Measurements from ENCODE around the gene FUT9. TPM values are rescaled to one million over a fixed set of nuclear protein-coding genes. Genes with fewer than 3 reads are reported as not detected.

FUT9 gene
- total RNA-seq, 5 donors from 2014 or later (not counting 1 experiment from before 2014, with no cell fraction given) = not detected

- H3K4me1 Mint-ChIP-seq = no peaks in the 10 kb centered on the region
- no peaks in the 10 kb centered on the region for H3K36me3 ChIP-seq (ENCODE audit: control insufficient read depth in 2 of 2, extremely low read depth in 1 of 2, insufficient read depth in 1 of 2, low read length in 1 of 2)
- POLR2A ChIA-PET = no interaction called here
These were observed 155.3 kb downstream of the FUT9 start for GRCh38 chr6:96171112-96171511.

GRCh38 chr6:96184798-96185197 is 169.0 kb downstream of the FUT9 start:
- Histone ChIP-seq H3K4me3 (ENCODE audit: control insufficient read depth in 1 of 2, extremely low read depth in 1 of 2, low read length in 1 of 2) (no peak overlapping the region), H3K36me3 (ENCODE audit: control insufficient read depth in 2 of 2, extremely low read depth in 1 of 2, insufficient read depth in 1 of 2, low read length in 1 of 2) (no peaks in the 10 kb centered on the region), H3K9me3 (no peaks in the 10 kb centered on the region), H3K27ac (ENCODE audit: low read length) (no peak overlapping the region), H3K27me3 (replicated peaks in 1 of 2; ENCODE audit: control insufficient read depth in 2 of 2, extremely low read depth in 1 of 2, insufficient read depth in 2 of 2, low read length in 1 of 2) (no peaks in the 10 kb centered on the region), H3K4me1 (ENCODE audit: control insufficient read depth in 1 of 2, extremely low read depth in 1 of 2, insufficient read depth in 2 of 2, low read length in 2 of 2) (no peaks in the 10 kb centered on the region)
- Mint-ChIP-seq H3K36me3 (no peaks in the 10 kb centered on the region), H3K9me3 (peaks cover 0 to 9% (median 0%) of the 10 kb centered on the region in 3 donors), H3K4me1 (no peaks in the 10 kb centered on the region), H3K4me3 (no peak overlapping the region), H3K27ac (no peak overlapping the region), H3K27me3 (peaks cover 1 to 4% of the 10 kb centered on the region in 2 donors)
- ChIA-PET POLR2A (no interaction called here), CTCF (no interaction called here)
- DNase-seq = no peak
- ATAC-seq (replicated peaks in 1 of 4) = no peak
- WGBS (ENCODE audit: insufficient coverage) = 20% methylated on average over 1 of the region's 2 CpGs

More at GRCh38 chr6:96171112-96171511, 155.3 kb downstream of the FUT9 start:
- H3K36me3 Mint-ChIP-seq = no peaks in the 10 kb centered on the region
- CTCF ChIA-PET = no interaction called here
- ATAC-seq (replicated peaks in 1 of 4) (no peak), DNase-seq (no peak)
- peaks cover 0 to 5% (median 0%) of the 10 kb centered on the region in 3 donors for H3K9me3 Mint-ChIP-seq
- Histone ChIP-seq H3K9me3 (no peaks in the 10 kb centered on the region), H3K27ac (ENCODE audit: low read length) (no peak overlapping the region), H3K4me1 (ENCODE audit: control insufficient read depth in 1 of 2, extremely low read depth in 1 of 2, insufficient read depth in 2 of 2, low read length in 2 of 2) (no peaks in the 10 kb centered on the region), H3K27me3 (replicated peaks in 1 of 2; ENCODE audit: control insufficient read depth in 2 of 2, extremely low read depth in 1 of 2, insufficient read depth in 2 of 2, low read length in 1 of 2) (no peaks in the 10 kb centered on the region), H3K4me3 (ENCODE audit: control insufficient read depth in 1 of 2, extremely low read depth in 1 of 2, low read length in 1 of 2) (no peak overlapping the region)
- WGBS (ENCODE audit: insufficient coverage) = no CpG with 5 or more reads among the region's 2 CpGs
- H3K27me3 Mint-ChIP-seq = peaks cover 0 to 1% of the 10 kb centered on the region in 2 donors
- H3K27ac Mint-ChIP-seq = no peak overlapping the region
- no peak overlapping the region for H3K4me3 Mint-ChIP-seq

GRCh38 chr6:96186094-96186493 is 170.3 kb downstream of the FUT9 start:
- WGBS (ENCODE audit: insufficient coverage) = no CpG with 5 or more reads among the region's 2 CpGs
- H3K27ac Mint-ChIP-seq = no peak overlapping the region

GRCh38 chr6:96186516-96187195 is 170.9 kb downstream of the FUT9 start:
- peaks cover 0 to 9% (median 0%) of the 10 kb centered on the region in 3 donors for H3K9me3 Mint-ChIP-seq
- H3K36me3 Mint-ChIP-seq = no peaks in the 10 kb centered on the region
- Histone ChIP-seq H3K27ac (ENCODE audit: low read length) (no peak overlapping the region), H3K9me3 (no peaks in the 10 kb centered on the region), H3K4me1 (ENCODE audit: control insufficient read depth in 1 of 2, extremely low read depth in 1 of 2, insufficient read depth in 2 of 2, low read length in 2 of 2) (no peaks in the 10 kb centered on the region), H3K36me3 (ENCODE audit: control insufficient read depth in 2 of 2, extremely low read depth in 1 of 2, insufficient read depth in 1 of 2, low read length in 1 of 2) (no peaks in the 10 kb centered on the region), H3K27me3 (replicated peaks in 1 of 2; ENCODE audit: control insufficient read depth in 2 of 2, extremely low read depth in 1 of 2, insufficient read depth in 2 of 2, low read length in 1 of 2) (no peaks in the 10 kb centered on the region), H3K4me3 (ENCODE audit: control insufficient read depth in 1 of 2, extremely low read depth in 1 of 2, low read length in 1 of 2) (no peak overlapping the region)
- no peak overlapping the region for H3K27ac Mint-ChIP-seq
- DNase-seq (no peak), ATAC-seq (replicated peaks in 1 of 4) (no peak)
- no peaks in the 10 kb centered on the region for H3K4me1 Mint-ChIP-seq
- POLR2A ChIA-PET = no interaction called here
- CTCF ChIA-PET = no interaction called here
- WGBS (ENCODE audit: insufficient coverage) = 0% methylated on average over 1 of the region's 2 CpGs
- no peak overlapping the region for H3K4me3 Mint-ChIP-seq
- H3K27me3 Mint-ChIP-seq = peaks cover 4 to 8% of the 10 kb centered on the region in 2 donors

More at GRCh38 chr6:96186094-96186493, 170.3 kb downstream of the FUT9 start:
- no peak overlapping the region for H3K27ac ChIP-seq (ENCODE audit: low read length)
- DNase-seq = no peak
- ChIA-PET POLR2A (no interaction called here), CTCF (no interaction called here)
- no peaks in the 10 kb centered on the region for H3K36me3 ChIP-seq (ENCODE audit: control insufficient read depth in 2 of 2, extremely low read depth in 1 of 2, insufficient read depth in 1 of 2, low read length in 1 of 2)
- H3K4me1 ChIP-seq (ENCODE audit: control insufficient read depth in 1 of 2, extremely low read depth in 1 of 2, insufficient read depth in 2 of 2, low read length in 2 of 2) = no peaks in the 10 kb centered on the region
- H3K4me3 Mint-ChIP-seq = no peak overlapping the region
- H3K9me3 Mint-ChIP-seq = peaks cover 0 to 9% (median 0%) of the 10 kb centered on the region in 3 donors
- no peaks in the 10 kb centered on the region for H3K36me3 Mint-ChIP-seq
- no peaks in the 10 kb centered on the region for H3K27me3 ChIP-seq (replicated peaks in 1 of 2; ENCODE audit: control insufficient read depth in 2 of 2, extremely low read depth in 1 of 2, insufficient read depth in 2 of 2, low read length in 1 of 2)
- peaks cover 4 to 7% of the 10 kb centered on the region in 2 donors for H3K27me3 Mint-ChIP-seq
- H3K4me1 Mint-ChIP-seq = no peaks in the 10 kb centered on the region
- H3K4me3 ChIP-seq (ENCODE audit: control insufficient read depth in 1 of 2, extremely low read depth in 1 of 2, low read length in 1 of 2) = no peak overlapping the region
- no peak for ATAC-seq (replicated peaks in 1 of 4)
- H3K9me3 ChIP-seq = no peaks in the 10 kb centered on the region

- Mint-ChIP-seq H3K27ac (no peak overlapping the region), H3K4me3 (no peak overlapping the region), H3K4me1 (no peaks in the 10 kb centered on the region), H3K27me3 (peaks cover 0 to 6% of the 10 kb centered on the region in 2 donors), H3K36me3 (no peaks in the 10 kb centered on the region), H3K9me3 (peaks cover 3 to 10% (median 4%) of the 10 kb centered on the region in 3 donors)
- CTCF ChIA-PET = no interaction called here
- H3K4me1 ChIP-seq (ENCODE audit: control insufficient read depth in 1 of 2, extremely low read depth in 1 of 2, insufficient read depth in 2 of 2, low read length in 2 of 2) = no peaks in the 10 kb centered on the region
- no peaks in the 10 kb centered on the region for H3K36me3 ChIP-seq (ENCODE audit: control insufficient read depth in 2 of 2, extremely low read depth in 1 of 2, insufficient read depth in 1 of 2, low read length in 1 of 2)
- H3K4me3 ChIP-seq (ENCODE audit: control insufficient read depth in 1 of 2, extremely low read depth in 1 of 2, low read length in 1 of 2) = no peak overlapping the region
- WGBS (ENCODE audit: insufficient coverage) = 40% methylated on average over 1 of the region's 1 CpG
- no peak overlapping the region for H3K27ac ChIP-seq (ENCODE audit: low read length)
- DNase-seq (no peak), ATAC-seq (replicated peaks in 1 of 4) (no peak)
- H3K9me3 ChIP-seq = no peaks in the 10 kb centered on the region
- H3K27me3 ChIP-seq (replicated peaks in 1 of 2; ENCODE audit: control insufficient read depth in 2 of 2, extremely low read depth in 1 of 2, insufficient read depth in 2 of 2, low read length in 1 of 2) = no peaks in the 10 kb centered on the region
- POLR2A ChIA-PET = no interaction called here
These were observed 178.9 kb downstream of the FUT9 start for GRCh38 chr6:96194675-96195074.

GRCh38 chr6:96195272-96195671 is 179.5 kb downstream of the FUT9 start:
- Mint-ChIP-seq H3K36me3 (no peaks in the 10 kb centered on the region), H3K27ac (no peak overlapping the region), H3K27me3 (peaks cover 0 to 6% of the 10 kb centered on the region in 2 donors), H3K9me3 (peaks cover 3 to 10% (median 4%) of the 10 kb centered on the region in 3 donors), H3K4me3 (no peak overlapping the region), H3K4me1 (no peaks in the 10 kb centered on the region)
- Histone ChIP-seq H3K27me3 (replicated peaks in 1 of 2; ENCODE audit: control insufficient read depth in 2 of 2, extremely low read depth in 1 of 2, insufficient read depth in 2 of 2, low read length in 1 of 2) (no peaks in the 10 kb centered on the region), H3K4me1 (ENCODE audit: control insufficient read depth in 1 of 2, extremely low read depth in 1 of 2, insufficient read depth in 2 of 2, low read length in 2 of 2) (no peaks in the 10 kb centered on the region), H3K9me3 (no peaks in the 10 kb centered on the region), H3K4me3 (ENCODE audit: control insufficient read depth in 1 of 2, extremely low read depth in 1 of 2, low read length in 1 of 2) (no peak overlapping the region), H3K36me3 (ENCODE audit: control insufficient read depth in 2 of 2, extremely low read depth in 1 of 2, insufficient read depth in 1 of 2, low read length in 1 of 2) (no peaks in the 10 kb centered on the region), H3K27ac (ENCODE audit: low read length) (no peak overlapping the region)
- ATAC-seq (replicated peaks in 1 of 4) = no peak
- POLR2A ChIA-PET = no interaction called here
- CTCF ChIA-PET = no interaction called here
- DNase-seq = no peak
- 90% methylated on average over 2 of the region's 3 CpGs for WGBS (ENCODE audit: insufficient coverage)
